RWPE2 (cell line): ENCODE results near the gene CSNK1G1.

ENCODE experiments used
- ATAC-seq: fragments of 200-7000 bp; cut with Tn5 transposase; 3 replicates; pipeline ENCODE4 v1.9.1; 2021; ENCODE audit warnings: low read depth
- DNase-seq: peaks from one replicate; pipeline ENCODE4 v3.0.0-alpha.2; 2020; ENCODE audit warnings: low spot score
- H3K27ac ChIP-seq: fragments of 450-650 bp; 2 replicates; pipeline ENCODE4 v1.5.1; 2017; ENCODE audit warnings: mild to moderate bottlenecking; ENCODE audit not compliant: poor library complexity, severe bottlenecking
- H3K27me3 ChIP-seq: fragments of 250-450 bp; sonication (Bioruptor Pico); 2 replicates; pipeline ENCODE4 v1.5.1; 2021; ENCODE audit warnings: mild to moderate bottlenecking, moderate library complexity; ENCODE audit not compliant: insufficient read depth, poor library complexity, severe bottlenecking
- H3K36me3 ChIP-seq: fragments of 250-450 bp; sonication (Bioruptor Pico); 2 replicates; pipeline ENCODE4 v1.5.1; 2020; ENCODE audit warnings: low read depth, mild to moderate bottlenecking, moderate library complexity
- H3K4me1 ChIP-seq: fragments of 250-450 bp; sonication (Bioruptor Pico); 2 replicates; pipeline ENCODE4 v1.5.1; 2021; ENCODE audit warnings: mild to moderate bottlenecking, moderate library complexity; ENCODE audit not compliant: insufficient read depth, poor library complexity, severe bottlenecking
- H3K4me3 ChIP-seq: fragments of 250-450 bp; sonication (Bioruptor Pico); 2 replicates; pipeline ENCODE4 v1.5.1; 2021; ENCODE audit warnings: mild to moderate bottlenecking, moderate library complexity; ENCODE audit not compliant: severe bottlenecking
- H3K9me3 ChIP-seq: fragments of 250-450 bp; sonication (Bioruptor Pico); 2 replicates; pipeline ENCODE4 v1.5.1; 2021; ENCODE audit warnings: mild to moderate bottlenecking, moderate library complexity; ENCODE audit not compliant: severe bottlenecking
- TF ChIP-seq, protein P1 (sequence below): fragments of 450-650 bp; IDR thresholded peaks from one replicate; pipeline ENCODE4 v1.5.1; 2017; ENCODE audit warnings: mild to moderate bottlenecking, moderate library complexity; ENCODE audit not compliant: poor library complexity, severe bottlenecking

CSNK1G1 gene

DNA sequence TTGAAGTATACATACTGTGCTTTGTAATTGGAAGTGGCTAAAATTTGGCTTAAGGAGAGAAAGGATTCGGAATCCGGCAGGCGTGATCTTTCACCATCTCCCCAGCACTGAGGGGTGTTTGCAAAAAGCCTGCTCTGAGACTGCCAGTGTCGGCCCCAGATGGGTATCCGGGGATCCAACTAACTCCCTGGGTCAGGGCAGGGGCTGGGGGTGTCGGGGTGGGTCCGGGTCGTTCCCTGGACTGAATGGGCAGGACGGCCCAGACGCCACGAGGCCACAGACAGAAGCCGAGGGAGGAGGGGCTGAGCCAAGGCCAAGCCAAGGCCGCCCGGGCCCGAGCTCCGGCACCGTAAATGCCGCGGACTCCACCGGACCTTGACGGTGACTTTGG, 193.5 kb downstream of the CSNK1G1 start:
- ATAC-seq (peak; percentile 34), DNase-seq (no peak)
- Histone ChIP-seq H3K27ac (peak overlapping the region; percentile 68), H3K4me1 (peaks cover 14% of the 10 kb centered on the region), H3K9me3 (no peaks in the 10 kb centered on the region), H3K27me3 (no peaks in the 10 kb centered on the region), H3K36me3 (peaks cover 48% of the 10 kb centered on the region), H3K4me3 (peak overlapping the region; percentile 67)
- TF ChIP-seq, protein P1, sequence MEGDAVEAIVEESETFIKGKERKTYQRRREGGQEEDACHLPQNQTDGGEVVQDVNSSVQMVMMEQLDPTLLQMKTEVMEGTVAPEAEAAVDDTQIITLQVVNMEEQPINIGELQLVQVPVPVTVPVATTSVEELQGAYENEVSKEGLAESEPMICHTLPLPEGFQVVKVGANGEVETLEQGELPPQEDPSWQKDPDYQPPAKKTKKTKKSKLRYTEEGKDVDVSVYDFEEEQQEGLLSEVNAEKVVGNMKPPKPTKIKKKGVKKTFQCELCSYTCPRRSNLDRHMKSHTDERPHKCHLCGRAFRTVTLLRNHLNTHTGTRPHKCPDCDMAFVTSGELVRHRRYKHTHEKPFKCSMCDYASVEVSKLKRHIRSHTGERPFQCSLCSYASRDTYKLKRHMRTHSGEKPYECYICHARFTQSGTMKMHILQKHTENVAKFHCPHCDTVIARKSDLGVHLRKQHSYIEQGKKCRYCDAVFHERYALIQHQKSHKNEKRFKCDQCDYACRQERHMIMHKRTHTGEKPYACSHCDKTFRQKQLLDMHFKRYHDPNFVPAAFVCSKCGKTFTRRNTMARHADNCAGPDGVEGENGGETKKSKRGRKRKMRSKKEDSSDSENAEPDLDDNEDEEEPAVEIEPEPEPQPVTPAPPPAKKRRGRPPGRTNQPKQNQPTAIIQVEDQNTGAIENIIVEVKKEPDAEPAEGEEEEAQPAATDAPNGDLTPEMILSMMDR, result no peak

DNA sequence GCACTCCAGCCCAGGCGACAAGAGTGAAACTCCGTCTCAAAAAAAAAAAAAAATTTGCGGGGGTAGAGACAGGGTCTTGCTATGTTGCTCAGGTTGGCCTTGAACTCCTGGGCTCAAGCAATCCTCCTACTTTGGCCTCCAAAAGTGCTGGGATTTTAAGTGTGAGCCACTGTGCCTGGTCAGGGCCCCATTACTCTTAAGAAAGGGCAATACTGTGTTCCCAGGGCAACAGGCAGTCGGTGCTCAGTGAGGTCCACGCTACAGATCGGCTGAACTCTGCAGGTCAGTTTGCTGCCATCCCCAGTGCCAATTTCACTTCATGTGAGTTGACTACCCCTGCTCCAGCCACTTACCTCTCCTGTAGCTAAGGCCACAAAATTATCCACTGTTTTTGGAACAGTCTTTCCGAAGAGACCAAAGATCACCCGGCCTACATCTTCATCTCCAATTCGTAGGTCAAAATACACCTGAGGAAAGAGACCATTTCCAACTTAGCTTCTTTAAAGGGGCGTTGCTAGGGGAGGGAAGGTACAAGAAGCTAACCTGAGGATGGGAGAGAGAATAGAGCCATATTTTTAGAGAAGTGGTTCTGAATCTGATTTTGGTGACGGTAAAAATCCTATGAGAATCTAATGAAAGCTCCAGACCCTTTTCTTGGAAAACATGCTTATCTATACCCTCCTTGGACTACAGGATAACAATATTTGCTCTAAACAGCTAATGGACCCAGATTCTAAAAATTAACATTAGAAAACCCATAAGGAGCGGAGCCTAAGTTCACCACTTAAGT, 194.1 kb downstream of the CSNK1G1 start:
- Histone ChIP-seq H3K4me3 (peak overlapping the region; percentile 67), H3K27ac (peak overlapping the region; percentile 68), H3K36me3 (peaks cover 54% of the 10 kb centered on the region), H3K9me3 (no peaks in the 10 kb centered on the region), H3K4me1 (peaks cover 14% of the 10 kb centered on the region), H3K27me3 (no peaks in the 10 kb centered on the region)
- ATAC-seq (no peak), DNase-seq (no peak)
- TF ChIP-seq, protein P1, result no peak

DNA sequence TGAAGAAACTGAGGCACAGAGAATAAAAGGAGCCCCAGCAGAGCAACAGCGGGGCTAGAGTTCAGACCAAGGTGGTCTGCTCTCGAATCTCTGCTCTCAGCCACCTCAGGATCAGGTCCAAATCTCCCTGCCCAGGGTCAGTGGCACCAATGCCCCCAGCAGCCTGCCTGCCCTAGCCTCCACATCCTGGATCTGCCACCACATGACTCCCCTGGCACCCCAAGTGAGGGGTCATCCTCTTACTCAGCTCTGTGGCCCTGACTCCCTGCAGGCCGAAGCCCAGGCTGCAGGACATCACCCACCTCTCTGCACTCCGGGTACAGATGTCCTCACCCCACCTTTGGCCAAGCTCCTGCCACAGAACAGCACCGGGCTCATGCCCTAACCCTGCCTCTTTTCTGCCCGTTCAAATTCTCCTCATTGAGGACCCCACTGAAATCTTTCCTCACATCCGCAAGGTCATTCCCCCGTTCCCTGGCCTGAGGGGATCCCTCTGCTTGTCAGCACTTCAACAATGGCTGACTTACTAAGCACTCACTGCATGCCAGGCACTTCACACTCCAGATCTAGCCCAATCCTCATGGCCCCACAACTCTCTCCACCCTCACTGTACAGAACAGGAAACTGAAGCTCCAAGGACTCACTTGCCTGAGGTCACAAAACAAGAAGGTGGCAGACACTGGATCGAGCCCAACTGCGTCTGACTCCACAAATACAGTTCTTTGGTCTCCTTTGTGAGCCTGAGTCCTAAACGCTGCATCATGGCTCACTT, 197.4 kb downstream of the CSNK1G1 start:
- DNase-seq (no peak), ATAC-seq (no peak)
- TF ChIP-seq, protein P1, result no peak
- peak overlapping the region; percentile 68 for H3K27ac ChIP-seq
- no peaks in the 10 kb centered on the region for H3K9me3 ChIP-seq
- no peak overlapping the region for H3K4me3 ChIP-seq
- H3K4me1 ChIP-seq, result peaks cover 14% of the 10 kb centered on the region
- peaks cover 82% of the 10 kb centered on the region for H3K36me3 ChIP-seq
- no peaks in the 10 kb centered on the region for H3K27me3 ChIP-seq

DNA sequence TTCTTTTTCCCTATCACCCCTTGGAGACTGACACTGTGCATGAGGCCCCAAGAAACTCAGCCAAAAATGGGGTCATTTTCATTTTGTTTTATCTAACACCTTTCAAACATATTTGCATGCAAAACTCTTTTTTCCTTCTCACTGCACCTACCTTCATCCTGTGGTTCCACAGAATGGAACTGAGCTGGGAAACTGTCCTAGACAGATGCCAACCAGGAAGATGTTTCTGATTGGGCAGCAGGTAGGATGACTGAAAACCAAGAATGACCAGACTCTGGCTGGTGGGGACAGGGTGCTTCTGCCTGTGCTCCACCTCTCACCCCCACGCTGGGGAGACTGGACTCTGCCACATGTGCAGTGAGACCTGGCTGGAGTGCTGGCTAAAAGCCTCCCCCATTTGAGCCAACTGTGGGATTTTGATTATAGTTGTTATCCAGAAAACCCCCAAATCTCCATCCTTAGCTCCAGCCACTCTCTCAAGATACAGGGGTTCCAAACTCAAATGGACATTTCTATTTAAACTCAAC, 198.3 kb downstream of the CSNK1G1 start:
- H3K9me3 ChIP-seq, result no peaks in the 10 kb centered on the region
- no peak overlapping the region for H3K4me3 ChIP-seq
- no peak overlapping the region for H3K27ac ChIP-seq
- TF ChIP-seq, protein P1, result no peak
- H3K4me1 ChIP-seq, result peaks cover 14% of the 10 kb centered on the region
- peaks cover 82% of the 10 kb centered on the region for H3K36me3 ChIP-seq
- ATAC-seq, result no peak
- DNase-seq, result no peak
- peaks cover 5% of the 10 kb centered on the region for H3K27me3 ChIP-seq
